Measurements from ENCODE around the gene KRTAP10-8. TPM values are rescaled to one million over a fixed set of nuclear protein-coding genes. Genes with fewer than 3 reads are reported as not detected.

Gene KRTAP10-8
- total RNA-seq, 4 donors from 2014 or later: 4.6 TPM; not detected in 3

DNA sequence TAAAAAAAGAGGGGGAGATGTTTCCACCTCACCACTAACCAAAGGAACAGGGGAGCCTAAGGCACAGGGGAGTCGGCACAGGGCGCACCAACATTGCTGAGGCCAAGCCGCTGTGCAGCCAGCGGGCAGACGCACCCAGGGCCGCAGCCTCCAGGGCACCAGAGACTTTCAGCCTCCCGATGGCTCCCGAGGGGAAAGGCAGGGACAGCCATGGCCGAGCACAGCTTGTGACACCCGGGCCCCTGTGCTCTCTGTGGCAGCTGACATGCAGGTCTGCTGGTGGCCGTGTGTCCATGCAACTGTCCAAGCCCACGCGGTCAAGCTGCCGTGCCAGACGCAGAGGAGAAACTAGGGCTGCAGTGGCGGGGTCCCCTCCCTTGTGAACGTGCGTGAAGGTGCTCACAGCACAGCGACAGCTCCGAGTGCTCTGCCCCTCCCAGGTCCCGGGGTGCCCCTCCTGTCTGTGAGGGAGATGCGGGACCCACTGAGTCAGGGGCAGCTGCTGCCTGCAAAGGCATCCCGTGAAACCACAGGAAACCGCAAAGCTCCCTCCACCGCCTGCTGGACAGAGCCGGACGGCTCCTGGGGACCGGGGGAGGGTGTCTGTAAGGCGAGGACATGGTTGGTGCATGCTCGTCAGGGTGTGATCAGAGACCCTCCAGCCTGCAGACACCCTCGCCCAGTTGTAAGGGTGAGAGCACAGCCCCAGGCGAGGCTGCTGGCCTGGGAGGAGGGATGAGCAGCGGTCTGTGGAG is 36.9 kb downstream of the KRTAP10-8 start:
- no peak for TF ChIP-seq POLR2A (IDR thresholded peaks at IDR 0.05)
- TF ChIP-seq, protein P1, sequence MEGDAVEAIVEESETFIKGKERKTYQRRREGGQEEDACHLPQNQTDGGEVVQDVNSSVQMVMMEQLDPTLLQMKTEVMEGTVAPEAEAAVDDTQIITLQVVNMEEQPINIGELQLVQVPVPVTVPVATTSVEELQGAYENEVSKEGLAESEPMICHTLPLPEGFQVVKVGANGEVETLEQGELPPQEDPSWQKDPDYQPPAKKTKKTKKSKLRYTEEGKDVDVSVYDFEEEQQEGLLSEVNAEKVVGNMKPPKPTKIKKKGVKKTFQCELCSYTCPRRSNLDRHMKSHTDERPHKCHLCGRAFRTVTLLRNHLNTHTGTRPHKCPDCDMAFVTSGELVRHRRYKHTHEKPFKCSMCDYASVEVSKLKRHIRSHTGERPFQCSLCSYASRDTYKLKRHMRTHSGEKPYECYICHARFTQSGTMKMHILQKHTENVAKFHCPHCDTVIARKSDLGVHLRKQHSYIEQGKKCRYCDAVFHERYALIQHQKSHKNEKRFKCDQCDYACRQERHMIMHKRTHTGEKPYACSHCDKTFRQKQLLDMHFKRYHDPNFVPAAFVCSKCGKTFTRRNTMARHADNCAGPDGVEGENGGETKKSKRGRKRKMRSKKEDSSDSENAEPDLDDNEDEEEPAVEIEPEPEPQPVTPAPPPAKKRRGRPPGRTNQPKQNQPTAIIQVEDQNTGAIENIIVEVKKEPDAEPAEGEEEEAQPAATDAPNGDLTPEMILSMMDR (IDR thresholded peaks at IDR 0.05): no peak
- intact Hi-C loops (cut with DNase I; ENCODE audit: low total_unique reads): no loop called here
- 75 to 85% methylated on average over 23 to 29 of the region's 33 CpGs for WGBS, 2 donors

DNA sequence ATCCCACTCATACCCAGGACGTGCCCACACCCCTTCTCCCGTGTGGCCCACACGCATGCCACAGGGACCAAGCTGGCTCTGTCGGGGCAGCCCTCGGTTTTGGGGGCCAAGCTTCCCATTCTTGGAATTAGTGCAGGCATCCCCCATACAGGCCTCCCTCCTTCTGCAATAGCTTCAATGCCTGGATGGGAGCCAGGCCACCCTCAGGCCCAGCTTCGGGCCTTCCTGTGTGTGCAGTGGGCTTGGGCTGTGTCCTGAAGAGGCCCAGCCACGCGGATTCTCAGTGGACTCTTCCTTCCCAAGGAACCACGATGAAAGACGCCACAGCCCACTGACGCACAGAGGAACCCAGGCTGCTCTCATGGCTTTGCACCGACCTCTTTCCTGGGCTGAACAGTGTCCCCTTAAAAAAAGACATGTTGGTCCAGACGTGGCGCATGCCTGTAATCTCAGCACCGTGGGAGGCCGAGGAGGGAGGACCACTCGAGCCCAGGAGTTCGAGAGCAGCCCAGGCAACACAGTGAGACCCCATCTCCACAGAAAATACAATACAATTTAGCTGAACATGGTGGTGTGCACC is 37.7 kb downstream of the KRTAP10-8 start:
- 85 to 87% methylated on average over 18 of the region's 18 CpGs for WGBS, 2 donors
- DNase-seq (ENCODE audit: low spot score in 2 of 2): peak; percentile 6 to 62
- intact Hi-C loops (cut with DNase I; ENCODE audit: low total_unique reads): no loop called here
- H3K4me3 ChIP-seq (ENCODE audit: low read depth, poor library complexity, severe bottlenecking): no peak overlapping the region
- TF ChIP-seq POLR2A (IDR thresholded peaks at IDR 0.05): no peak
- TF ChIP-seq, protein P1 (IDR thresholded peaks at IDR 0.05): no peak

More for the DNA sequence above, 36.9 kb downstream of the KRTAP10-8 start:
- H3K4me3 ChIP-seq (ENCODE audit: low read depth, poor library complexity, severe bottlenecking): no peak overlapping the region
- peak in 1 of 2 donors; percentile 10 for DNase-seq (ENCODE audit: low spot score in 2 of 2)

DNA sequence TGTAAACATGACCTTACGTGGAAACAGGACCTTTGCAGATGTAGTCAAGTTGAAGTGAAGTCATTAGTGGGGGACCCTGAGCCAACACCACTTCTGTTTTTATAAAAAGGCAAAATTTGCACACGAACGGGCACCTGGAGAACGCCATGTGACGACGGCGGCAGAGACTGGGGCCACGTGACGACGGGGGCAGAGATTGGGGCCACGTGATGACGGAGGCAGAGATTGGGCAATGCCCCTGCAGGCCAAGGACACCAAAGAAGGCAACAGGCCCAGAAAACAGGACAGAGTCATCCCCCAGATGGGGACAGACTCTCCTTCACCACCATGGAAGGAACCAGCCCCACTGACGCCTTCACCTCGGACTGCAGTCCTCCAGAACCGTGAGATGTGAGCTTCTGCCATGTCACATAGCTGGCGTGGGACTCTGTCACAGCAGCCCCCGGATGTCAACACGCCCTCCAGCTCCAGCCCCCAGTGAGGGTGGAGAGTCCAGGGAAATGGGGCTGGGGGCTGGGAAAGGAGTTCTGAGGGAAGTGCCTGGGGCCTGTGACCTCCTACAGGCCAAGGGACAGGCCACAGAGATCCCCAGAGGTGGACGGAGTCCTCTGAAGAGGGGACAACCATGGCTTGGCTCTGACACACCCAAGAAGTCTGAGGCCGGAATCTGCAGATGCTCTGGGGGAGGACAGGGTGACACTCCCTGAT is 38.5 kb downstream of the KRTAP10-8 start:
- TF ChIP-seq, protein P1 (IDR thresholded peaks at IDR 0.05): no peak
- TF ChIP-seq POLR2A (IDR thresholded peaks at IDR 0.05): no peak
- DNase-seq (ENCODE audit: low spot score in 2 of 2): peak; percentile 2 to 66
- WGBS, 2 donors: 84 to 87% methylated on average over 20 of the region's 20 CpGs

DNA sequence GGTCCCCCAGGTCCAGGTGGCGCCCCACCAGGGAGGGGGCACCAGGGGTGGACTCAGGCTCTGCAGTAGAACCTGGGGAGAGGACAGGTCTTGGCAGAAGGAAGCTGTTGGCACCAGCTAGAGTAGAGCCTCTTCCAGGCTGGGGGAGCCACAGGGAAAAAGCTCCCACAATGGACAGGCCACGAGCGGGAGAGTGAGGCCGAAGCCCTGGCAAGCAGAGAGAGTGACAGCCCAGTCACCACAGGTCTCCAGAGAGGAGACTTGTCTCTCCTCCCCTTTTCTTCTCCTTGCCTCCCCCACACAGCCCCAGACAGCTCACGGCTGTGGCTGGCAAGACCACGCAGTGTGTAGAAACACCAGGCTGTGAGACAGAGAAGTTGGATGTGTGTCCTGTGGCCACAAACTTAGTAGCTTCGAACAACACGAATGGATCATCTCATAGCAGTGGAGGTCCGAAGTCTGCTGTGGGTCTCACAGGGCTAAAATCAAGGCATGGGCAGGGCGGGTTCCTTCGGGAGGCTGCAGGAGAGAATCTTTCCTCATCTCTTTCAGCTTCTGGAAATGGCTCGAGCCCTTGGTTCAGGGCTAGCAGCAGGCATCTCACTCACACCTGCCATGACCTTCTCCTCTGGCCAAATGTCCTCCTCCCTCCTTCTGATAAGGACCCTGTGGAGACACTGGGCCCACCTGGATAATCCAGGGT is 39.2 kb downstream of the KRTAP10-8 start:
- intact Hi-C loops (cut with DNase I; ENCODE audit: low total_unique reads): no loop called here
- WGBS, 2 donors: 90 to 94% methylated on average over 12 of the region's 12 CpGs
- no peak for TF ChIP-seq POLR2A (IDR thresholded peaks at IDR 0.05)
- TF ChIP-seq, protein P1 (IDR thresholded peaks at IDR 0.05): no peak
- no peak overlapping the region for H3K4me3 ChIP-seq (ENCODE audit: low read depth, poor library complexity, severe bottlenecking)
- peak; percentile 4 to 68 for DNase-seq (ENCODE audit: low spot score in 2 of 2)

More for the DNA sequence above, 38.5 kb downstream of the KRTAP10-8 start:
- intact Hi-C loops (cut with DNase I; ENCODE audit: low total_unique reads): no loop called here
- no peak overlapping the region for H3K4me3 ChIP-seq (ENCODE audit: low read depth, poor library complexity, severe bottlenecking)

DNA sequence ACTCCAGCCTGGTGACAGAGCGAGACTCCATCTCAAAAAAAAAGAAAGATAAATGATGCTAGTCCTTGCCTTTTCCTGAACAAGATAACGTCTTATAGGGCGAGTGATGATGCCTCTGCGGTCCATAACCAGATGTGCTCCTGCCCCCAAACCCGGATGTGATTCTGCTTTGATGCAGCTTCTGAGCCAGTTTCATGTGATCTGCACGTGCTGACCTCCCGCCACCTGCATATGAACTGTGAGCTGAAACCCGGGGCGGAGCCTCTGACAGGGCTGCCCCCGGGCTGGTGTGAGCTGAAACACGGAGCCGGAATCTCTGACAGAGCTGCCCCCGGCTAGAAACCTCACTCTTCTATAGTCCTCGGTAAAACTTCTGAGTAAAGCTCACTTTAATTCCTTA is 41.2 kb downstream of the KRTAP10-8 start:
- intact Hi-C loops (cut with DNase I; ENCODE audit: low total_unique reads): no loop called here
- TF ChIP-seq, protein P1 (IDR thresholded peaks at IDR 0.05): no peak
- TF ChIP-seq POLR2A (IDR thresholded peaks at IDR 0.05): no peak
- no peak overlapping the region for H3K4me3 ChIP-seq (ENCODE audit: low read depth, poor library complexity, severe bottlenecking)
- 62 to 64% methylated on average over 14 of the region's 14 CpGs for WGBS, 2 donors
- DNase-seq (ENCODE audit: low spot score in 2 of 2): peak in 1 of 2 donors; percentile 78

Data from lower leg skin (tissue), 4 donors.